ENCODE results near the gene AK2.

AK2 gene

GRCh38 chr1:32992489-32993323 is 44.0 kb downstream of the AK2 start (continued):
- TF ChIP-seq ZNF341 (tag by site-specific recombination; IDR thresholded peaks at IDR 0.05; ENCODE audit: low read depth) (no peak), BCL11A (tag by site-specific recombination; IDR thresholded peaks at IDR 0.05; ENCODE audit: low read depth) (no peak), ZNF362 (tag by site-specific recombination; IDR thresholded peaks at IDR 0.05) (no peak), ZNF624 (tag by site-specific recombination; IDR thresholded peaks at IDR 0.05) (no peak), ZNF24 (tag by site-specific recombination; IDR thresholded peaks at IDR 0.05) (no peak), ZNF621 (tag by site-specific recombination; IDR thresholded peaks at IDR 0.05) (no peak), TCF7L2 (IDR thresholded peaks at IDR 0.05; ENCODE audit: borderline replicate concordance, low read depth, low read length) (no peak)

GRCh38 chr1:32991819-32992488 is 44.7 kb downstream of the AK2 start:
- TF ChIP-seq, protein P1, sequence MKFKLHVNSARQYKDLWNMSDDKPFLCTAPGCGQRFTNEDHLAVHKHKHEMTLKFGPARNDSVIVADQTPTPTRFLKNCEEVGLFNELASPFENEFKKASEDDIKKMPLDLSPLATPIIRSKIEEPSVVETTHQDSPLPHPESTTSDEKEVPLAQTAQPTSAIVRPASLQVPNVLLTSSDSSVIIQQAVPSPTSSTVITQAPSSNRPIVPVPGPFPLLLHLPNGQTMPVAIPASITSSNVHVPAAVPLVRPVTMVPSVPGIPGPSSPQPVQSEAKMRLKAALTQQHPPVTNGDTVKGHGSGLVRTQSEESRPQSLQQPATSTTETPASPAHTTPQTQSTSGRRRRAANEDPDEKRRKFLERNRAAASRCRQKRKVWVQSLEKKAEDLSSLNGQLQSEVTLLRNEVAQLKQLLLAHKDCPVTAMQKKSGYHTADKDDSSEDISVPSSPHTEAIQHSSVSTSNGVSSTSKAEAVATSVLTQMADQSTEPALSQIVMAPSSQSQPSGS (tag by site-specific recombination; IDR thresholded peaks at IDR 0.05; ENCODE audit: low read depth) = no peak
- TF ChIP-seq ZBTB11 (tag by site-specific recombination; conservative IDR thresholded peaks at IDR 0.05; ENCODE audit: low read depth) (peak; percentile 67), ZNF239 (tag by site-specific recombination; IDR thresholded peaks at IDR 0.05) (no peak), GLIS2 (tag by site-specific recombination; IDR thresholded peaks at IDR 0.05) (no peak), ZNF670 (tag by site-specific recombination; IDR thresholded peaks at IDR 0.05; ENCODE audit: low read depth) (no peak), ZBTB48 (tag by site-specific recombination; IDR thresholded peaks at IDR 0.05) (no peak), BCL11B (tag by site-specific recombination; IDR thresholded peaks at IDR 0.05; ENCODE audit: low read depth) (no peak), ZNF747 (tag by site-specific recombination; IDR thresholded peaks at IDR 0.05) (no peak), ZIC2 (tag by site-specific recombination; IDR thresholded peaks at IDR 0.05) (0 out of 2 replicates have a peak, but pooled peaks have one; percentile 59), ZBTB17 (tag by site-specific recombination; IDR thresholded peaks at IDR 0.05) (peak; percentile 37; the same call in 1 of the 2 replicates)
- H3K36me3 ChIP-seq (ENCODE audit: control insufficient read depth in 2 of 2, insufficient read depth in 1 of 2, low read length in 2 of 2) = no peaks in the 10 kb centered on the region
- H3K4me1 ChIP-seq (ENCODE audit: control insufficient read depth, insufficient read depth, low read length) = no peaks in the 10 kb centered on the region; the same call in 1 of the 2 replicates
- H3K27ac ChIP-seq (ENCODE audit: extremely low read depth, low read depth, low read length) = no peak overlapping the region
- ChIA-PET POLR2A (interaction anchor here (0.8 to 1.7 kb wide), 5 partner anchors 11 to 135 kb away, joined by 3 to 21 read pairs (median 3); partner anchors contain the start of gene RNF19B), CTCF (interaction anchor here (0.7 to 5.3 kb wide), 7 partner anchors 8 to 279 kb away, joined by 3 to 15 read pairs (median 6); no protein-coding TSS in a partner anchor)
- H3K4me3 ChIP-seq (ENCODE audit: low read depth, low read length) = no peak overlapping the region
- no peaks in the 10 kb centered on the region for H3K9me3 ChIP-seq (ENCODE audit: control insufficient read depth, insufficient read depth, low read depth, low read length)

Data from HEK293 (cell line).